Esophagus squamous epithelium (tissue), 4 donors: Measurements from ENCODE around the gene SH3BP2.

Experiments used
- CTCF ChIP-seq, 6 experiments: fragments of 450-650 bp in 4 of 6; fragments of 200-600 bp in 2 of 6; sonication (generic) in 2 of 6; IDR thresholded peaks; one replicate each; pipeline ENCODE4 v1.5.1; 2016 to 2019; ENCODE audit warnings: antibody characterized with exemption in 6 of 6, mild to moderate bottlenecking in 4 of 6, moderate library complexity in 4 of 6
- POLR2A ChIP-seq, 4 donors: fragments of 450-650 bp; IDR thresholded peaks; one replicate each; pipeline ENCODE4 v1.6.1; 2017; ENCODE audit warnings: antibody characterized with exemption in 4 of 4, mild to moderate bottlenecking in 4 of 4, moderate library complexity in 3 of 4

DNA sequence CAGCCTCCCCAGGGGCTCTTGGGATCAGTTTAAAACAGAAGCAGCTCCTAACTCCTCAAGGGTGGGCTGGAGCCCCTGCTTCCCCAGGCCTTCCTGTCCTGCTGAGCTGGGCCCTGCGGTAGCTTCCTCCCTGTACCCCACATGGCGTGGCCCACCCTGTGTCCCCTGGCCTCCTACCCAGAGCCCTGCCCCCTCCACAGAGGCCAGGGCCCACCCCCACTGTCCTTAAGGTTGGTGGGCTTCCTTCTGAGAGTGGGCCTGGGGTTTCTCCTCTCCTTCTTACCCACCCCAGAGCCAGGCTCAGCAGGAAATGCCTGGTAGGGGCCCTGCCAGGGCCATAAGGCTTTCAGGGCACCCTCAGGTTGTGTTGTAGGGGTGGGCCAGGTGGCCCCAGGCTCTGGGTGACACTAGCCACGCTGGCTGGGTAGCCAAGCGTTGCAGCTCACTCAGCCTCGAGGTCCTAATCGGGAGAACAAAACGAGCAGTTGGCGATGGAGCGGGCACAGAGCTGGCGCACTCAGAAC, 11.6 kb downstream of the SH3BP2 start:
- TF ChIP-seq CTCF (IDR thresholded peaks at IDR 0.05) (no peak), POLR2A (IDR thresholded peaks at IDR 0.05) (no peak)
